Suprapubic skin (tissue), 3 donors: ENCODE measurements around the gene DHRS7.

ENCODE experiments used
- CTCF ChIP-seq, 2 donors: fragments of 200-600 bp in 1 of 2; fragments of 450-650 bp in 1 of 2; sonication (generic) in 1 of 2; IDR thresholded peaks; one replicate each; pipeline ENCODE4 v1.5.1; 2016 to 2019; ENCODE audit warnings: antibody characterized with exemption in 2 of 2, mild to moderate bottlenecking in 1 of 2, moderate library complexity in 1 of 2
- EP300 ChIP-seq: sonication (generic); formaldehyde crosslinking; IDR thresholded peaks from one replicate; pipeline ENCODE4 v1.6.1; 2017; ENCODE audit warnings: antibody characterized with exemption

GRCh38 chr14:60188696-60189095 lies 23.5 kb upstream of the DHRS7 start:
- TF ChIP-seq EP300 (no peak), CTCF (IDR thresholded peaks at IDR 0.05) (no peak)
